Medulla oblongata (tissue), 1 donor: ENCODE measurements around the gene PSPN.
"Not testable (repeated sequence)": the region's sequence is repeated elsewhere in the genome, so short reads cannot be mapped to it uniquely, and the experiment has no call there.

Source experiments
- DNase-seq: peaks from one replicate; pipeline ENCODE4 v3.0.0-alpha.2; 2015; ENCODE audit errors: extremely low spot score

Gene PSPN

DNA sequence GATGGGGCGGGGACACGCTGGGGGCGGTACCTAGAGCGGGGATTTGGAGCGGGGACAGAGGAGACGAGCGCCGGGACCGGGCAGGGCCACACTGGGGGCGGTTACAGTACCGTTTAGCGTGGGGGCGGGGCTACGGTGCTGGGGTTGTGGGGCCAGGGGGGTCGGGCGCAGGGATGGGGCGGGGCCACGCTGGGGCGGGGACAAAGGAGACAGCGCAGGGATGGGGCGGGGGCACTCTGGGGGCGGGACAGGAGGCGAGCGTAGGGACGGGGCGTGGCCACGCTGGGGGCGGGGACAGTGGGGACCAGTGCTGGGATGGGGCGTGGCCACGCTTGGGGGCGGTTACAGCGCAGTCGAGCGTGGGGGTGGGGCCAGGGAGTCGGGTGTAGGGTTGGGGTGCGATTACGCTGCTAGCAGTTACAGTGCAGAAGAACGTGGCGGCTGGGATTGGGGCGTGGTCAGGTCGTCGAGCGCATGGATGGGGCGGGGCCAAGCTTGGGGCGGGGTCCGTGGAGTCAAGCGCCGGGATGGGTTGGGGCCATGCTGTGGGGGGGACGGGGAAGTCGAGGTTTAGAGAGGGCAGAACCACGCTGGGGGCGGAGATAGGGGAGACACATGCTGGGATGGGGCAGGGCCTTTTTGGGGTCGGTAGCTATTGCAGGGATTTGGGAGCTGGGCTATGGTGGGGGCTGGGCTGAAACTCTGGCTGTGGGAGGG is 2.5 kb downstream of the PSPN start:
- DNase-seq: peak; percentile 98

DNA sequence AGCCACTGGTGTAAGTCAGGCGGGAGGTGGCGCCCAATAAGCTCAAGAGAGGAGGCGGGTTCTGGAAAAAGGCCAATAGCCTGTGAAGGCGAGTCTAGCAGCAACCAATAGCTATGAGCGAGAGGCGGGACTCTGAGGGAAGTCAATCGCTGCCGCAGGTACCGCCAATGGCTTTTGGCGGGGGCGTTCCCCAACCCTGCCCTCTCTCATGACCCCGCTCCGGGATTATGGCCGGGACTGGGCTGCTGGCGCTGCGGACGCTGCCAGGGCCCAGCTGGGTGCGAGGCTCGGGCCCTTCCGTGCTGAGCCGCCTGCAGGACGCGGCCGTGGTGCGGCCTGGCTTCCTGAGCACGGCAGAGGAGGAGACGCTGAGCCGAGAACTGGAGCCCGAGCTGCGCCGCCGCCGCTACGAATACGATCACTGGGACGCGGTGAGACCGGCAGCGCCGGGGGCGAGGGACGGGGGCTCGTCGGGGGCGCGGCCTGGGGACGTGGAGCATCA is 3.1 kb downstream of the PSPN start, which contains the start of gene ALKBH7:
Gene ALKBH7 (plus strand): TSS at position 201 of the 502 bp plus-strand sequence. CDS start 27 bp downstream, at position 228.
- peak; percentile 100 for DNase-seq

DNA sequence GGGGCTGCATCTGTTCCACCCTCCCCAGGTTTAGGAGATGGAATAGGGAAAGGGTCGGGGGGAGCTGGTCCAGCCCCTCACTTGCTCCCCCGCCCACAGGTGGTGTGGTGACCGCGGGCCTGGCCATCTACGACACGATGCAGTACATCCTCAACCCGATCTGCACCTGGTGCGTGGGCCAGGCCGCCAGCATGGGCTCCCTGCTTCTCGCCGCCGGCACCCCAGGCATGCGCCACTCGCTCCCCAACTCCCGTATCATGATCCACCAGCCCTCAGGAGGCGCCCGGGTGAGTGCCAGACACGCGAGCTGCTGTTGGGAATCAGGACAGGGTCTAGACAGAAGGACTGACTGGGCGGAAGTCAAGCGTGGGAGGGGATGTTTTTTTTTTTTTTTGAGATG is 11.4 kb downstream of the PSPN start:
- no peak for DNase-seq

DNA sequence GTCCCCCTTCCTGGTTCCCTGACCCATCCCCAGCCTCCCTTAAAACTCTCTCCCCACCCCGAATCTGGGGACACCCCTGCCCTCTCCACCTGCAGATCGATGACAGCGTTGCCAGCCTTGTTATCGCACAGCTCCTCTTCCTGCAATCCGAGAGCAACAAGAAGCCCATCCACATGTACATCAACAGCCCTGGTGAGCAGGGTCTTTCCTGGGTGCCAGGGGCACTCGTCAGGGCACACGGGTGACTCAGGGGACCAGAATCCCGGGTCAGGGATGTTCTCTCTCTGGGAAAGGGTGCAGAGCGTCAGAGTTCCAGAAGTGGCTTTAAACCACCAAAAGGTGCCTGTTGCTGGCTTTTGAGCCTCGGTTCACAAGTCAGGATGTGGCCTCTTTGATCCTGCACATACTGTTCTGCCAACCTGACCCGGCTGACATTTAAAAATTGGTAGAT is 13.4 kb downstream of the PSPN start:
- DNase-seq: no peak

DNA sequence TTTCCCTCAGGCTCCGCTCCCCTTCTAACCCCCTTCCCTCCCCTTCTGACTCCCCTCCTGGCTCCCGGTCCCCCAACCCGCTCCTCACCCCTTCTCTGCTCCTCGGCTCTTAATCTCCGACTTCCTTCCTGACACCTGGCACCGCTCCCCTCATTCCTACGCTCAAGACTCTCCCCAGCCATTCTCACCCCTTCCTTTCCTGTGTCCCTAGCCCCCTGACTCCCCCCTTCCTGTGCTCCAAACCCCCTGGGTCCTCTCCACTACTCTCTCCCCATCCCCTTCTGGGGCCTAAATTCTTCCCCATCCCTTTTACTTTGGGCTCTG is 13.7 kb downstream of the PSPN start:
- no peak for DNase-seq

DNA sequence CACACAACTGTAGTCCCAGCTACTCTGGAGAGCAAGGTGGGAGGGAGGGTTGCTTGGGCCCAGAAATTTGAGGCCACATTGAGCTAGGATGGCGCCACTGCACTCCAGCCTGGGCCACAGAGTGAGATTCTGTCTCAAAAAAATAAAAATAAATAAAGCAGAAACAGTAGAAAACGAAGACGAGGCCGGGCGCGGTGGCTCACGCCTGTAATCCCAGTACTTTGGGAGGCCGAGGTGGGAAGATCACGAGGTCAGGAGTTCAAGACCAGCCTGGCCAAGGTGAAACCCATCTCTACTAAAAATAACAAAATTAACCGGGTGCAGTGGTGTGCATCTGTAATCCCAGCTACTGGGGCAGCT is 14.9 kb downstream of the PSPN start:
- not testable (repeated sequence) for DNase-seq

DNA sequence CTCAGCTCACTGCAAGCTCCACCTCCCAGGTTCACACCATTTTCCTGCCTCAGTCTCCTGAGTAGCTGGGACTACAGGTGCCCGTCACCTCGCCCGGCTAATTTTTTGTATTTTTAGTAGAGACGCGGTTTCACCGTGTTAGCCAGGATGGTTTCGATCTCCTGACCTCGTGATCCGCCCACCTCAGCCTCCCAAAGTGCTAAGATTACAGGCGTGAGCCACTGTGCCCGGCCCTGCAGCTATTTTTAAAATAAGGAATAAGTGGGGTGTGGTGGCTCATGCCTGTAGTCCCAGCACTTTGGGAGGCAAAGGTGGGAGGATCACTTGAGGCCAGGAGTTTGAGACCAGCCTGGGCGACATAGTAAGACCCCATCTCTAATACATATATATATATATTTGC is 15.3 kb downstream of the PSPN start:
- DNase-seq: not testable (repeated sequence)

DNA sequence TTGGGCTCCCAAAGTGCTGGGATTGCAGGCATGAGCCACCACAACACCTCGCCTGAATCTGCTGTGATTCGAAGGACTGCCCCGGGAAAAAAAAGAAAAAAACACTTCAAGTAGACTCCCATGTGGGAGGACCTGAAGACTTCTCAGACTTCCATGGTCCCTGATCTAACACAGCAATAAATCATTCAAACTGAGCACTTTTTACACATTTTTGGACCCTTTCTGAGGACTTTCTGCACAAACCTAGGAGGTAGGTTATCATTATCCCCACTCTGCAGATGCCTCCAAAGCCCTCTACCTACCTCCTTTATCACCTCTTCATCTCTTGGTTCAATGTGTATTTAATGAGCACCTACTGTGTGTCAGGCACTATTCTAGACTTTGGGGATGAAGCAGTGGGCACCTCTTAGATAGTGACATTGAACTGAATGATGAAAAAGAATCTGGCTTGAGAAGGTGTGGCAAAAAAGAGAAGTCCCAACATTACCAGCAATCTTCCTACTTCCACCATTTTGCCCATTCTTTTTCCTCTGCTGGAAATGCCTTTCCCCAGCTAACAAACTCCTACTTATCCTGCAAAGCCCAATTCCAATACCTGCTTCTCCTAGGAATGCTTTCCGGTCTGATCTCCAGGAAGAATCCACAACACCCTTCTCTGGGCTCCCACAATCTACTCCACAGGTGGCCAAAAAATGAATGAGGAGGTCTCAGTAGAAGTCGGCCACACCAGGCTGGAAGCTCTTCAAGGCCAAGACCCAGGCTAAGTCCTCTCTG is 16.0 kb downstream of the PSPN start:
- DNase-seq: no peak

DNA sequence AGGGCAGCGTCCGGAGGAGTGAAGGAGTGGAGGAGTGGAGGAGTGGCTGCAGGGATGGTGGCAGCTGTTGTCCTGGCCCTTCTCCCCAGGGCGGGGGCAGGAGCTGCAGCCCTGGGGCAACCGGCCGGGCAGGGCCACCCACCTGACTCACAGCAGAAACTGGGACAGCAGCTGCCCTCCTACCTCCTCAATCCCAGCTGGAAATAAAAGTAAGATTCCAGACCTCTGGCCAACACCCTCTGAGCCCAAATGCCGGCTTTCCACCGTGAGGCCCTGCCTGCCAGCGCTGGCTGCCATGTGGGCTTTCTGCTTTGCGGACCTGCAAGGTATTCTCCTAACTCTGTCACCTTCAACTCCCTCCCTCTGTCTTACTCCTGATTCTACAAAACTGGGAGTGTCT is 17.7 kb downstream of the PSPN start:
- DNase-seq: no peak

DNA sequence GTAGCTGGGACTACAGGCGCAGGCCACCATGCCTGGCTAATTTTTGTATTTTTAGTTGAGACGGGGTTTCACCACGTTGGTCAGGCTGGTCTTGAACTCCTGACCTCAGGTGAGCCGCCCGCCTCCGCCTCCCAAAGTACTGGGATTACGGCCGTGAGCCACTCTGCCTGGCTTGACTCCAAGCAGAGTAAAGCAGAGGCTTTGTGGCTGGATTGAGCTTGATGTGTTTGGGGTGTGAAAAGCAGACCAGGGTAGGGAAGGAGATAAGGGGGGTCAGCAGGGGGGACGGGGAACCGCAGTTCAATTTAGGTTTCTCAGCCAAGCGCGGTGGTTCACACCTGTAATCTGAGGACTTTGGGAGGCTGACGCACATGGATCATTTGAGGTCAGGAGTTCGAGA is 18.6 kb downstream of the PSPN start:
- no peak for DNase-seq

DNA sequence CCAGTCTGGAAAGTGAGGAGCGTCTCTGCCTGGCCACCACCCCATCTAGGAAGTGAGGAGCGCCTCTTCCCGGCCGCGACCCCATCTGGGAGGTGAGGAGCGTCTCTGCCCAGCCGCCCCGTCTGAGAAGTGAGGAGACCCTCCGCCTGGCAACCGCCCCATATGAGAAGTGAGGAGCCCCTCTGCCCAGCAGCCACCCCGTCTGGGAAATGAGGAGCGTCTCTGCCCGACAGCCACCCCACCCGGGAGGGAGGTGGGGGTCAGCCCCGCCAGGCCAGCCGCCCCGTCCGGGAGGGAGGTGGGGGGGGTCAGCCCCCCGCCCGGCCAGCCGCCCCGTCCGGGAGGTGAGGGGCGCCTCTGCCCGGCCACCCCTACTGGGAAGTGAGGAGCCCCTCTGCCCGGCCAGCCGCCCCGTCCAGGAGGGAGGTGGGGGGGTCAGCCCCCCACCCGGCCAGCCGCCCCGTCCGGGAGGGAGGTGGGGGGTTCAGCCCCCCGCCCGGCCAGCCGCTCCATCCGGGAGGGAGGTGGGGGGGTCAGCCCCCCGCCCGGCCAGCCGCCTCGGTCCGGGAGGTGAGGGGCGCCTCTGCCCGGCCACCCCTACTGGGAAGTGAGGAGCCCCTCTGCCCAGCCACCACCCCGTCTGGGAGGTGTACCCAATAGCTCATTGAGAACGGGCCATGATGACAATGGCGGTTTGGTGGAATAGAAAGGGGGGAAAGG is 20.3 kb downstream of the PSPN start:
- DNase-seq: not testable (repeated sequence)

DNA sequence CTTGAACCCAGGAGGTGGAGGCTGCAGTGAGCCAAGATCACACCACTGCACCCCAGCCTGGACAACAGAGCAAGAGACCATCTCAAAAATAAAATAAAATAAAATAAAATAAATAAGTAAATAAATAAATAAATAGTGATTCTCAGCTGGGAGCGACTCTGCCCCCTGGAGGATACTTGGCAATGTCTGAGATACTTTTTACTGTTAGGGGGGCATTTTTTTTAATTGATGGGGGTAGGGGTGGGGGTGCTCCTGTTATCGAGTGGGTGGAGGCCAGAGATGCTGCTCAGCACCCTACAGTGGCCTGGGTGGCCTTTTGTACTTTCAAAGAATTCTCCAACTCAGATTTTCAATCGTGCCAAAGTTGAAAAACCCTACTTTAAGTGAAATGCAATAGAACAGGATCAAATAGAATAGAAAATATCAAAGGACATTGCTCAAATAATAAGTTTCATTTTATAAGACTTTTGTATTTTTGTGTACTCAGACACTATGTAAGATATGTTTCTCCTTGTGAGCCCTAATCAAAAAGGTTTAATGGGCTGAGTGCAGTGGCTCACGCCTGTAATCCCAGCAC is 21.5 kb downstream of the PSPN start:
- no peak for DNase-seq

DNA sequence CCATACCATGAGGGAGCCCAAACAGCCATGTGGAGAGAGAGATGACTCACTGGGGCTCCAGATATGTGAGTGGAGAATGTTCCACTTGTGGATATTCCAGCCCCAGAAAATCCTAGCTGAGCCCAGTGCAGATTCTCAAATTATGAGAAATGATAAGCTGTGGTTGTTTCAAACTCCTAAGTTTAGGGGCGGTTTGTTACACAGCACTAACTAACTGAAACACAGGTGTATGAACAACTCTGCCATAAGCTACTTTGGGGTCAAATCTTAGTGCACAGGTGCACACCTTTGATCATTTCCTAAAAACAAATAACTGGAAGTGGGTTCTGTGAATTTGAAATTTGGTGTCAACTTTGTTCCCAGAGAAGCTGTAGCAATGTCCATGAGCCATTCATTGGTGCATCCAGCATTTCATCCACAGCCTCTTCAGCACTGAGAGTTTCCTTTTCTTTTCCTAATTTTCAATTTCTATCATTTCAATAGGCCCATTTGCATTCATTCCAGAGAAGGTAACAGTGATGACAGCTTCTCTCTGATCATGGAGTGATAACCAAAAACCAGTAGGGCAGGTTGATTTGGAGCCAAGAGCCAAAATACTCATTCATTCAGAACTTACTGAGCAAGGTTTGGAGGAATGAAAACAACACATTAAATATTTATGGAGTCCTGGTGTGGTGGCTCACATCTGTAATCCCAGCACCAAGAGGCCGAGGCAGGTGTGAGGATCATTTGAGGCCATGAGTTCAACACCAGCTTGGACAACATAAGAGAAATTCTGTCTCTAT is 23.2 kb downstream of the PSPN start:
- no peak for DNase-seq

DNA sequence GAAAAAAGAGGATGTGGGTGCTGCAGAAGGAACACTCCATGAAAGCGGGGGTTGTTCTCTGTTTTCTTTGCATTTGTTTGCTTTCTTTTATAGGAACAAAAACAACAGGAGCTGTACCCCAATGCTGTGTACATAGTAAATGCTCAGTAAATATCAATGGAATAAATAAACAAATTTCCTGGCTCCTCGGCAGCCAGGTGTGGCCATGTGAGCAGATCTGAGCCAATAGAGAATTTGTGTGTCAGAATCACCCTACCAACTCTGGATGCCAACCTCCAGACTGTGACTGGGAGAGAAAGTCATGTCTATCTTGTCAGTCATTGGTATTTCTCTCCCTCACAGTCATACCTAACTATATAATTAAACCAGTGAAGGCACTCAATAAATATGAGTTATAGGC is 25.0 kb downstream of the PSPN start:
- no peak for DNase-seq

DNA sequence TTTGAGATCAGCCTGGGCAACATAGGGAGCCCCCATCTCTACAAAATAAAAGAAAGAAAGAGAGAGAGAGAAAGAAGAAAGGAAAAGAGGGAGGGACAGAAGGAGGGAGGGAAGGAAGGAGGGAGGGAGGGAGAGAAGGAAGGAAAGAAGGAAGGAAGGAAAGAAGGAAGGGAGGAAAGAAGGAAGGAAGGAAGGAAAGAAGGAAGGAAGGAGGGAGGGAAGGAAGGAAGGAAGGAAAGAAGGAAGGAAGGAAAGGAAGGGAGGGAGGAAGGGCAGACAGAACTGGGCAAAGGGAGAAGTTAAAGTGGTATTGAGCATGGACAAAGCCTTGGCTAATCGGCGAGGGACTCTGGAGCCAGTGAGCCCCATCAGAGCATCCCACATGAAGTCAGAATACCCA is 26.5 kb downstream of the PSPN start:
- DNase-seq: not testable (repeated sequence)

DNA sequence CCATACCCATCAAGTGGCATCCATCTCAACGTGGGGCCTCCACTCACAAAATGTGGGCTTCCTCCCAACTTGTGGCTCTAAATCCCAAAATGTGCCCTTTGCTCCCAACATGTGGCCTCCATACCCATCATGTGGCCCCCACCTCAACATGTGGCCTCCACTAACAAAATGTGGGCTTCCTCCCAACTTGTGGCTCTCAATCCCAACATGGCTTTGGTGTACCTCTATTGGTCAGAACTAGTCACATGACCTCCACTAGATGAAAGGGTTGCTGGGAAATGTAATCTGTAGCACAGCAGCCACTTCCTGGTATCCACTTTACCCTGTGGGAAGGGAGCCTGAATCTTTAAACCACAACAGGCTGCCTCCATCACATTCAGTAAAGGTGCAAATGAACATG is 32.3 kb downstream of the PSPN start:
- DNase-seq: no peak

DNA sequence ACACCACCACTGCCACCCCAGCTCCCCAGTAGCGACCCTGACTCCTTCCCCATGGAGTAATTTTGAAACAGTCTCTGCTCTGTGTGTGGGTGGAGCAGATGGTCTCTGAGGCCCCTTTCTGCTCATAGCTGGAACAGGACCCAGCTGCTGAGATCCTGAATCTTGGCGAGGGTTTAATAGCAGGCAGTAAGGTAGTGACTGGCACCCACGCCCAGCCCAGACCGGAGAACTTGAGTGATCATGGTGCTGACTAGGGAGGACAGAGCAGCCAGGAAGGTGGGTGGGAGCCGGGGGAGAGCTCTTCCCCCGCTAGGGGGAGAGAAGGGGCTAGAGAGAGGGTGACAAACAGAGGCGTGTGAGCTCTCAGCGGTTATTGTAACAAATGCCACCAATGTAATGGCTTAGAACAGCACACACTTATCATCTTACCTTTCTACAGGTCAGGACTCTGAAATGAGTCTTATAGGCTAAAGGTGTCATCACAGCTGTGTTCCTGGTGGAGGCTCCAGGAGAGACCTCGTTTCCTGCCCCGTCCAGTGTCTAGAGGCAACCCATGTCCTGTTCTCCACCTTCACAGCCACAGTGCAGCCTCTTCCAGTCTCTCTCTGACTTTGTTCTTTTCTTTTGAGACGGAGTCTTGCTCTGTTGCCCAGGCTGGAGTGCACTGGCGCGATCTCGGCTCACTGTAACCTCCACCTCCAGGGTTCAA is 35.1 kb downstream of the PSPN start:
- DNase-seq: no peak

DNA sequence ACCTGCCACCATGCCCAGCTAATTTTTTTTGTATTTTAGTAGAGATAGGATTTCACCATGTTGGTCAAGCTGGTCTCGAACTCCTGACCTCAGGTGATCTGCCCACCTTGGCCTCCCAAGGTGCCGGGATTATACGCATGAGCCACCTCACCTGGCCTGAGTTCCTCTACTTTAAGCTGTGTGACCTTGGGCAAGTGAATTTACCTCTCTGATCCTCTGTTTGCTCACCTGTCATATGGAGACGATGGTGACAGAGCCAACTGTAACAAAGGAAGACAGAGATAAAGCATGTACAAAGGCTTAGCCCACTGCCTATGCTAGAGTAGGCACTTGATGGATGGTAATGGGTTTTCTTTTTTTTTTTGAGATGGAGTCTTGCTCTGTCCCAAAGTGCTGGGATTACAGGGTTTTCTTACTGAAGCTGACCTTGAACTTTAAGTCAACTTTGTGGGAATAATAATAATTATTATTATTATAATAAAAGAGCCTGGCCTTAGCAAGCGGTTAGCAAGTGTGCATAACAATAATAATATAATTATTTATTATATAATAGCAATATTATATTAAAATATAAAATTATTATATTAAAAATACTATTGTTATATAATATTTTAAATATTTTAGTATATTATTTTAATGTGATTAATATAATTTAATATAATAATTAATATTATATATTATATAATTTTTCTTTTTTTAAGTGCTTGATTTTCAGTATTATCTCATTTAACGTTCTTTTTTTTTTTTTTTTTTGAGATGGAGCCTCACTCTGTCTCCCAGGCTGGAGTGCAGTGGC is 41.0 kb downstream of the PSPN start:
- DNase-seq: no peak

DNA sequence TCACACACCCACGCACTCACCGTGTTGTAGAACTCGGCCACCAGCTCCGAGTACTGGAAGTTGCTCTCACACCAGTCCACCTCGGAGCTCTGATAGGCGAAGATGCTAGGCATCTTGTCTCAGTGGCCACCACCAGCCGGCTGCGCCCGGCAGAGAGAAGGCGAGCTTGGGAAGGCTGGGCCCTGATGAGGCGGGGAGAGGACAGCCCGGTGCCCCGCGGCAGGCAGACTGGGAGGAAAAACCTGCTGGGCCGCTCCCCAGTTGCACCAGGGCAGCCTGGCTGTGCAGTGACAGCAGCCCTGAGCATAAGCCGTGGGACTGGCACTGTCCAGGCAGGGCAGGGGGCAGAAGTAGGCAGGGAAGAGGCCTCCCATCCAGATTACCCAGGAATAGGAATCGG is 42.3 kb downstream of the PSPN start, which contains the start of gene ACER1:
Gene ACER1 (minus strand): TSS at position 174 of the 400 bp plus-strand sequence. CDS start 61 bp downstream, at position 113.
- DNase-seq: no peak

DNA sequence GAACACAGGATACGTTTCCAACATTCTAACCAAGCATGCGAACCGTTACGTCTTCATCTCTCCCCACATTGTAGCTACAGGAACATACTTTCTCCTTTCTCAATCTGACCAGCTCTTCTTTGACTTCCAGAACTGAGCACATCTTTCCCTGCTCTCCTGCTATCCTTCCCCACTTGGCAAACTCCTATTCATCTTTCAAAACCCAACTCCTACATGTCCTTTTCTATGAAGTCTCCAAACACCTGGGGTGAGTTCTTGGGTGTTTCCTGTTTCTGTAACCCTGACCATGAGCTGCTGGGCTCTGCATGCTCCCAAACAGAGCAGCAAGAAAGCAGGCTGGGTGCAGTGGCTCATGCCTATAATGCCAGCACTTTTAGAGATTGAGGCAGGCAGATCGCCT is 48.9 kb downstream of the PSPN start:
- no peak for DNase-seq
